ENCODE results near the gene CORT. TPM values are rescaled to one million over a fixed set of nuclear protein-coding genes. Genes with fewer than 3 reads are reported as not detected.

Gene CORT
- total RNA-seq, 3 donors from 2014 or later: 0.29 to 0.64 TPM; not detected in 1

GRCh38 chr1:10459184-10459583 is 9.4 kb downstream of the CORT start:
- TF ChIP-seq CTCF (IDR thresholded peaks at IDR 0.05) (no peak), POLR2AphosphoS5 (IDR thresholded peaks at IDR 0.05) (no peak), POLR2A (IDR thresholded peaks at IDR 0.05) (no peak)
- intact Hi-C loops (cut with DNase I; ENCODE audit: low total_unique reads): no loop called here
- no peaks in the 10 kb centered on the region for H3K9me3 ChIP-seq
- no peaks in the 10 kb centered on the region for H3K36me3 ChIP-seq
- DNase-seq (ENCODE audit: low spot score in 2 of 2): no peak
- no peaks in the 10 kb centered on the region for H3K4me1 ChIP-seq
- H3K27me3 ChIP-seq: no peaks in the 10 kb centered on the region
- peak overlapping the region in 1 of 2 donors; percentile 32 for H3K27ac ChIP-seq
- H3K4me3 ChIP-seq: no peak overlapping the region

GRCh38 chr1:10467078-10467477 is 17.2 kb downstream of the CORT start:
- no peak overlapping the region for H3K4me3 ChIP-seq
- no peaks in the 10 kb centered on the region for H3K27me3 ChIP-seq
- peaks cover 0 to 6% of the 10 kb centered on the region in 2 donors for H3K4me1 ChIP-seq
- no peaks in the 10 kb centered on the region for H3K36me3 ChIP-seq
- H3K27ac ChIP-seq: no peak overlapping the region
- DNase-seq (ENCODE audit: low spot score in 2 of 2): no peak
- intact Hi-C loops (cut with DNase I; ENCODE audit: low total_unique reads): no loop called here
- no peak for TF ChIP-seq POLR2A (IDR thresholded peaks at IDR 0.05)
- TF ChIP-seq CTCF (IDR thresholded peaks at IDR 0.05): no peak
- no peak for TF ChIP-seq POLR2AphosphoS5 (IDR thresholded peaks at IDR 0.05)
- H3K9me3 ChIP-seq: no peaks in the 10 kb centered on the region

GRCh38 chr1:10470043-10470442 is 20.2 kb downstream of the CORT start:
- Histone ChIP-seq H3K27ac (no peak overlapping the region), H3K4me3 (no peak overlapping the region), H3K27me3 (no peaks in the 10 kb centered on the region), H3K4me1 (peaks cover 0 to 6% of the 10 kb centered on the region in 2 donors), H3K9me3 (no peaks in the 10 kb centered on the region), H3K36me3 (no peaks in the 10 kb centered on the region)
- no peak for TF ChIP-seq POLR2A (IDR thresholded peaks at IDR 0.05)
- no peak for DNase-seq (ENCODE audit: low spot score in 2 of 2)
- intact Hi-C loops (cut with DNase I; ENCODE audit: low total_unique reads): no loop called here

GRCh38 chr1:10471411-10472219 is 21.8 kb downstream of the CORT start:
- TF ChIP-seq POLR2AphosphoS5 (IDR thresholded peaks at IDR 0.05): no peak
- TF ChIP-seq POLR2A (IDR thresholded peaks at IDR 0.05): no peak
- TF ChIP-seq CTCF (IDR thresholded peaks at IDR 0.05): no peak
- H3K4me3 ChIP-seq: peak overlapping the region; percentile 65 to 82 (median 78)
- H3K27ac ChIP-seq: peak overlapping the region; percentile 74 to 78
- intact Hi-C loops (cut with DNase I; ENCODE audit: low total_unique reads): no loop called here
- no peaks in the 10 kb centered on the region for H3K36me3 ChIP-seq
- DNase-seq (ENCODE audit: low spot score in 2 of 2): peak in 1 of 2 donors; percentile 24
- peaks cover 0 to 13% of the 10 kb centered on the region in 2 donors for H3K4me1 ChIP-seq
- no peaks in the 10 kb centered on the region for H3K9me3 ChIP-seq
- H3K27me3 ChIP-seq: no peaks in the 10 kb centered on the region

- intact Hi-C loops (cut with DNase I; ENCODE audit: low total_unique reads): no loop called here
- TF ChIP-seq CTCF (IDR thresholded peaks at IDR 0.05): no peak
- TF ChIP-seq POLR2A (IDR thresholded peaks at IDR 0.05): no peak
- peak; percentile 84 to 89 (median 88) for TF ChIP-seq POLR2AphosphoS5 (IDR thresholded peaks at IDR 0.05)
- Histone ChIP-seq H3K9me3 (no peaks in the 10 kb centered on the region), H3K36me3 (no peaks in the 10 kb centered on the region), H3K4me3 (peak within 1 kb of the TSS; percentile 65 to 82 (median 78)), H3K27me3 (no peaks in the 10 kb centered on the region), H3K4me1 (peaks cover 0 to 13% of the 10 kb centered on the region in 2 donors), H3K27ac (peak within 1 kb of the TSS; percentile 74 to 78)
- peak; percentile 88 to 90 for DNase-seq (ENCODE audit: low spot score in 2 of 2)
These were observed 22.7 kb downstream of the CORT start, which contains the start of gene DFFA for GRCh38 chr1:10472220-10473144. Gene DFFA (minus strand): TSS chr1:10472529. CDS start chr1:10472458, 71 bp downstream.

All from breast epithelium (tissue), 4 donors.